Activated CD4-positive, alpha-beta T cell treated with anti-CD3 and anti-CD28 coated beads, Interleukin-2, Interleukin-6, amounts not matched to agents 100 ng/mL and 50 ng/mL, durations not matched to agents 16 hours and 8 hours (primary cell): ENCODE data around the gene RPGR.
A peak's percentile ranks its signal among the peaks of the same experiment; 100 is the strongest.

ENCODE experiments used
- DNase-seq: peaks from one replicate; pipeline ENCODE4 v3.0.0-alpha.2; 2020

The RPGR gene

GRCh38 chrX:38318606-38319005 lies 8.7 kb downstream of the RPGR start:
- DNase-seq = no peak

- DNase-seq = no peak
Measured at GRCh38 chrX:38318196-38318595, 9.1 kb downstream of the RPGR start.

- no peak for DNase-seq
Measured at GRCh38 chrX:38315186-38315585, 12.1 kb downstream of the RPGR start.

- no peak for DNase-seq
Measured at GRCh38 chrX:38313190-38313589, 14.1 kb downstream of the RPGR start.

- no peak for DNase-seq
Measured at GRCh38 chrX:38312436-38312835, 14.9 kb downstream of the RPGR start.

GRCh38 chrX:38311743-38312142 lies 15.6 kb downstream of the RPGR start:
- no peak for DNase-seq

GRCh38 chrX:38305971-38306370 lies 21.3 kb downstream of the RPGR start:
- no peak for DNase-seq

GRCh38 chrX:38304010-38304409 lies 23.3 kb downstream of the RPGR start:
- DNase-seq = no peak

GRCh38 chrX:38293741-38294140 lies 33.6 kb downstream of the RPGR start:
- no peak for DNase-seq

GRCh38 chrX:38287674-38288073 lies 39.6 kb downstream of the RPGR start:
- DNase-seq = no peak

- no peak for DNase-seq
Measured at GRCh38 chrX:38285649-38286048, 41.7 kb downstream of the RPGR start.

GRCh38 chrX:38282049-38282448 lies 45.3 kb downstream of the RPGR start:
- no peak for DNase-seq

GRCh38 chrX:38279188-38279587 lies 48.1 kb downstream of the RPGR start:
- DNase-seq = no peak

GRCh38 chrX:38278682-38279081 lies 48.6 kb downstream of the RPGR start:
- DNase-seq = no peak

- no peak for DNase-seq
Measured at GRCh38 chrX:38277802-38278201, 49.5 kb downstream of the RPGR start.

GRCh38 chrX:38277136-38277535 lies 50.2 kb downstream of the RPGR start:
- DNase-seq = no peak

GRCh38 chrX:38276089-38276488 lies 51.2 kb downstream of the RPGR start:
- DNase-seq = no peak

GRCh38 chrX:38275615-38276014 lies 51.7 kb downstream of the RPGR start:
- no peak for DNase-seq

GRCh38 chrX:38273453-38273852 lies 53.9 kb downstream of the RPGR start:
- DNase-seq = no peak

GRCh38 chrX:38271154-38271716 lies 56.1 kb downstream of the RPGR start:
- no peak for DNase-seq

- DNase-seq = no peak
Measured at GRCh38 chrX:38268011-38268410, 59.3 kb downstream of the RPGR start.

- DNase-seq = no peak
Measured at GRCh38 chrX:38262715-38263620, 64.3 kb downstream of the RPGR start.

GRCh38 chrX:38260231-38260630 lies 67.1 kb downstream of the RPGR start:
- DNase-seq = peak; percentile 9

- DNase-seq = no peak
Measured at GRCh38 chrX:38256019-38256418, 71.3 kb downstream of the RPGR start.

- no peak for DNase-seq
Measured at GRCh38 chrX:38249965-38250364, 77.3 kb downstream of the RPGR start.
